ENCODE measurements around the gene RASA2.
"Not testable (repeated sequence)": the region's sequence is repeated elsewhere in the genome, so short reads cannot be mapped to it uniquely, and the experiment has no call there.

Gene RASA2

GRCh38 chr3:141459008-141459407 lies 27.8 kb upstream of the RASA2 start:
- no peak for DNase-seq (ENCODE audit: low read depth)

- peak; percentile 53 for DNase-seq (ENCODE audit: low read depth)
Measured at GRCh38 chr3:141460097-141460704, 26.6 kb upstream of the RASA2 start.

- no peak for DNase-seq (ENCODE audit: low read depth)
Measured at GRCh38 chr3:141462176-141462859, 24.5 kb upstream of the RASA2 start.

- no peak for DNase-seq (ENCODE audit: low read depth)
Measured at GRCh38 chr3:141465221-141465620, 21.6 kb upstream of the RASA2 start.

GRCh38 chr3:141466633-141467169 lies 20.1 kb upstream of the RASA2 start:
- no peak for DNase-seq (ENCODE audit: low read depth)

- DNase-seq (ENCODE audit: low read depth) = no peak
Measured at GRCh38 chr3:141469720-141470119, 17.1 kb upstream of the RASA2 start.

- DNase-seq (ENCODE audit: low read depth) = no peak
Measured at GRCh38 chr3:141471160-141471559, 15.7 kb upstream of the RASA2 start.

GRCh38 chr3:141476033-141476432 lies 10.8 kb upstream of the RASA2 start:
- no peak for DNase-seq (ENCODE audit: low read depth)

- DNase-seq (ENCODE audit: low read depth) = peak; percentile 89
Measured at GRCh38 chr3:141477224-141477623, 9.6 kb upstream of the RASA2 start.

GRCh38 chr3:141478139-141478538 lies 8.7 kb upstream of the RASA2 start:
- DNase-seq (ENCODE audit: low read depth) = no peak

GRCh38 chr3:141478840-141479239 lies 8.0 kb upstream of the RASA2 start:
- DNase-seq (ENCODE audit: low read depth) = not testable (repeated sequence)

GRCh38 chr3:141482245-141482922 lies 4.4 kb upstream of the RASA2 start:
- DNase-seq (ENCODE audit: low read depth) = peak; percentile 92

GRCh38 chr3:141484701-141485287 lies 2.0 kb upstream of the RASA2 start:
- DNase-seq (ENCODE audit: low read depth) = no peak

- DNase-seq (ENCODE audit: low read depth) = peak; percentile 85
Measured at GRCh38 chr3:141485641-141486495, 959 bp upstream of the RASA2 start.

GRCh38 chr3:141486496-141486745 lies 406 bp upstream of the RASA2 start:
- DNase-seq (ENCODE audit: low read depth) = peak; percentile 56

- DNase-seq (ENCODE audit: low read depth) = peak; percentile 35
Measured at GRCh38 chr3:141487521-141488252, 860 bp downstream of the RASA2 start.

GRCh38 chr3:141489203-141489602 lies 2.4 kb downstream of the RASA2 start:
- no peak for DNase-seq (ENCODE audit: low read depth)

- DNase-seq (ENCODE audit: low read depth) = no peak
Measured at GRCh38 chr3:141491081-141491480, 4.3 kb downstream of the RASA2 start.

- no peak for DNase-seq (ENCODE audit: low read depth)
Measured at GRCh38 chr3:141491929-141492328, 5.1 kb downstream of the RASA2 start.

GRCh38 chr3:141493184-141493583 lies 6.4 kb downstream of the RASA2 start:
- no peak for DNase-seq (ENCODE audit: low read depth)

GRCh38 chr3:141497589-141497988 lies 10.8 kb downstream of the RASA2 start:
- DNase-seq (ENCODE audit: low read depth) = not testable (repeated sequence)

All from HS-5 (cell line).